Epidermal melanocyte (primary cell): Measurements from ENCODE around the gene ACSL5.
"Not testable (repeated sequence)": the region's sequence is repeated elsewhere in the genome, so short reads cannot be mapped to it uniquely, and the experiment has no call there.

Source experiments
- DNase-seq: peaks from one replicate; pipeline ENCODE4 v3.0.0; 2011; ENCODE audit warnings: low spot score; ENCODE audit not compliant: insufficient read length

The ACSL5 gene

GRCh38 chr10:112349521-112350085 lies 24.3 kb upstream of the ACSL5 start:
- DNase-seq = no peak

- DNase-seq = no peak
Observed at GRCh38 chr10:112351146-112351545, 22.8 kb upstream of the ACSL5 start.

- no peak for DNase-seq
Observed at GRCh38 chr10:112352044-112352443, 21.9 kb upstream of the ACSL5 start.

- no peak for DNase-seq
Observed at GRCh38 chr10:112353046-112353445, 20.9 kb upstream of the ACSL5 start.

- DNase-seq = no peak
Observed at GRCh38 chr10:112356686-112357085, 17.2 kb upstream of the ACSL5 start.

- no peak for DNase-seq
Observed at GRCh38 chr10:112359606-112360307, 14.2 kb upstream of the ACSL5 start.

- no peak for DNase-seq
Observed at GRCh38 chr10:112360308-112361270, 13.3 kb upstream of the ACSL5 start.

GRCh38 chr10:112361951-112362751 lies 11.8 kb upstream of the ACSL5 start:
- peak; percentile 77 for DNase-seq

- DNase-seq = no peak
Observed at GRCh38 chr10:112362833-112363232, 11.1 kb upstream of the ACSL5 start.

GRCh38 chr10:112363696-112364688 lies 9.9 kb upstream of the ACSL5 start:
- no peak for DNase-seq

- DNase-seq = no peak
Observed at GRCh38 chr10:112365014-112365432, 8.9 kb upstream of the ACSL5 start.

- DNase-seq = no peak
Observed at GRCh38 chr10:112365451-112365850, 8.5 kb upstream of the ACSL5 start.

GRCh38 chr10:112366992-112367391 lies 6.9 kb upstream of the ACSL5 start:
- DNase-seq = no peak

GRCh38 chr10:112367516-112367915 lies 6.4 kb upstream of the ACSL5 start:
- DNase-seq = no peak

- DNase-seq = no peak
Observed at GRCh38 chr10:112369495-112370423, 4.2 kb upstream of the ACSL5 start.

GRCh38 chr10:112370424-112370819 lies 3.5 kb upstream of the ACSL5 start:
- DNase-seq = no peak

GRCh38 chr10:112371326-112371725 lies 2.6 kb upstream of the ACSL5 start:
- DNase-seq = not testable (repeated sequence)

- DNase-seq = not testable (repeated sequence)
Observed at GRCh38 chr10:112372182-112372810, 1.6 kb upstream of the ACSL5 start.
